GM21526 (cell line): Measurements from ENCODE around the gene OSTC.

Experiments
- ATAC-seq: cut with Tn5 transposase; IDR thresholded peaks from one replicate; pipeline ENCODE4 v1.9.1; 2021; ENCODE audit warnings: moderate library complexity; ENCODE audit not compliant: unreplicated experiment, low FRiP score

Gene OSTC

DNA sequence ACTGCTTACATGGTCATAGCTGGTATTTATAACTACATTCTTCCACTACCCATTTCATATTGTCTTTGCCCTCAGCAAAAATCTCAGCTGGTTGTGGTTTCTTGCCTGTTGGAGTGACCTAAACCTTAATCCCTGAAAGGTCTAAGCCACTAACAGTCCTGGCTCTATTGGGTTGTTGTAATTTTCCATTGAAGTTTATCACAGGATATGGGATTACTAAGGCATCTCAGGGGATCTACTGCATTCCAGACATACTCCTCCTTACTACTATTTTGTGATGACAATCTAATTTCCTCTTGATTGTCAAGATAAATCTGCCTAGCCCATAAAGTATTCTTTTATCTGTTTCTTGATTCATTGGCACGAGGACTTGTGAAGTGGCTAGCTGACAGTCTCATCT lies 6.2 kb upstream of the OSTC start:
- ATAC-seq, result no peak

DNA sequence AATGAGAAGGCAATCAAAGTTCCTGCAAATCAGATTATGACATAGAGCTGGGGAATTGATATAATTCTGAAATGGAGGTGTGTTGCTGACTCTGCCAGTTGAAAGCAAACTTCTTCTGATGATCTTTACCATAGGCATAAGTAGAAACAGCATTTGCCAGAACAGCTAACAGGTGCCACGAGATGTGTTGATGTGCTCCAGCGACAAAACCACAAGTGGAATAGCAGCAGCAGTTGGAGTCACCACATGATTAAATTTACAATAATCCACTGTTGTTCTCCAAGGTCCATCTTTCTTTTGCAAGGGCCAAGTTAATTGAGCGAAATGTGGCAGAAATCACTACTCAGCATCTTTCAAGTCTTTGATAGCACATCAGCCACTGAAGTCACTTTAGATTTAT lies 3.7 kb upstream of the OSTC start:
- ATAC-seq, result no peak

DNA sequence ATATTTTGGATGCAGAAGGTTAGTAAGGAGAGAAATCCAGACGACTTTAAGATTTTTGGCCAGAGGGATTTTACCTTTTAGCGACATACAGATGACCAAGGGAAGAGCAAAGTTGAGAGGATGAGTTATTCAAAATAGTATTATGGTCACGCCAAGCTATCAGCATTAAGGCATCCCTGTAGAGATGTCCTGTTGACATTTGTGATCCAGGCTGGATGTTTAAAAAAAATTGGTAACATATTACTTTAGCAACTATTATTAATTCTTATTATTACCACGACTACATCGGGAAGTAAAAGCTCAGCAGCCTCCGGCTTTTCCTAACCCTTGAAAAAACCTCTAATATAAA lies 562 bp upstream of the OSTC start:
- ATAC-seq, result peak; percentile 4

DNA sequence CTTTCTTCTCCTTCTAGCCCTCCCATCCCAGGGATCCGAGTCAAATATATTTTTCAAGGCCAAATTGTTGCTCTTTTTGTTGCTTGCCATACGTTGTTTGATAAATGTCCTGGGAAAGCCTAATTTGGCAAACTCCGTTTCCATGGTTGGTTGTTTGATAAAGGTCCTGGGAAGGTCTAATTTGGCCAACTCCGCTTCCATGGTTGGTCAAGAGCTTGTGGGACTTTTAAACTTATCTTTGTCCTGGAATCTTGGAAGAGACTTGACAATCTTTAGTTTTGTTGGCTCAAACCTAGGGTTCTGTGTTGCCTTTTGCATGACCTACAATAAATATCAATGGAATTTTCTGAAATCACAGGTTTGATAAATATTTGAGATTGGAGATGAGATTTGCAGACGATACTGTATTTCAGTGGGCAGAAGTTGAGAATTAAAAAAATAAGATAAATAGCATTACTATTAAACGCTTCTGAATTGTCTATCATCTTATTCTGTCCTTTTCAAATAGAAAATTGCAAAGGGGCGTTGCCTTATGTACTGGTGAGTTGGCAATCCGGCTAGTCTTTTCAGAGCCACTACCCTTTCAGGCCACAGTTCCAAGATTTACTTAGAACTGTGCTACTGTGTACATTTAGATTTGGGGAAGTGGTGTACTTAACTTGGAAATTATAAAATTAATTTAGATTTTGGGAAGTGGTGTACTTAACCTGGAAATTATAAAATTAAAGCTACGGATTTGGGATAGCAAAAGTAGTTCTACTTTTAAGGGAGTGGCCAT lies 804 bp downstream of the OSTC start:
- no peak for ATAC-seq

DNA sequence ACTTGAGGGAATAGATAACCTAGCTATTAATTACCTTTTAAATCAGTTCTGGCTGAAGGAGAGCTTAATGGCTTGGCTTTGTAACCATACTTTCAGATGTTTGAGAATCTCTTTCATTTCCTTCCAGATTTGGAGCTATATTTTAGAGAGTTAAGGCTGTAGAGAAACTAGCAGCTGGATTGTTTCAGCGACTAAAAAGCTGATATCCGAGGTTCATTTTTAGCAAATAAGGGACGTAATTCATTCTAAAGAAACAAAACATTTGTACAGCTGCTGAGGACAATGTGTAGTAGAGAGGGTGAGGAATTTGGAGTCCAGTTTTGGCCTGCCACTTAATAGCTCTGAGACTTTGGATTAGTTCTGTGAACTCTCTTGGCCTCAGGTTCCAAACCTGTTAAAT lies 12.2 kb downstream of the OSTC start:
- ATAC-seq, result no peak

DNA sequence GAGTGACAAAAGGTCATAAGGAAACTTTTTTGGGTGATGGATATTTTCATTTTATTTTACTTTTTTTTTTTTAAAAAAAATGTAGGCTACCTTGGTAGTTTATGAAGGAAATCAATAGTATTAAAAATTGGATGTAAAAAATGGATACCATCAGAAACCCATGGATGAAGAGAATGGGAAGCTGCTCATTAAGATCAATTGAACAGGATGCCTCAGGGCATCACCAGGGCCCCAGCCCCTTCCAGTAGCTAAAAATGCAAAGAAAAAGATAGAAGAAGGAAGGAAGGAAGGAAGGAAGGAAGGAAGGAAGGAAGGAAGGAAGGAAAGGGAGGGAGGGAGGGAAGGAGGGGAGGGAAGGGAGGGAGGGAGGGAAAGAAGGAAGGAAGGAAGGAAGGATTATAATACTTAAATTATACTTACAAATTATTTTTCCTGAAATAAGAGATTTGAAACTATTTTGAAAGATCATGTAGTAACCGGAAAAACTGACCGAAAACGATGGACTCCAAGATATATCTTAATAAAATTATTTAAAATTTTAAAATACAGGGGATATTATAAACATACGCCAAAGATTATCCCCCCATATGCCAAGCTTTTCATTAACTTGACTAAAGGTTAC lies 24.1 kb downstream of the OSTC start:
- ATAC-seq, result no peak

DNA sequence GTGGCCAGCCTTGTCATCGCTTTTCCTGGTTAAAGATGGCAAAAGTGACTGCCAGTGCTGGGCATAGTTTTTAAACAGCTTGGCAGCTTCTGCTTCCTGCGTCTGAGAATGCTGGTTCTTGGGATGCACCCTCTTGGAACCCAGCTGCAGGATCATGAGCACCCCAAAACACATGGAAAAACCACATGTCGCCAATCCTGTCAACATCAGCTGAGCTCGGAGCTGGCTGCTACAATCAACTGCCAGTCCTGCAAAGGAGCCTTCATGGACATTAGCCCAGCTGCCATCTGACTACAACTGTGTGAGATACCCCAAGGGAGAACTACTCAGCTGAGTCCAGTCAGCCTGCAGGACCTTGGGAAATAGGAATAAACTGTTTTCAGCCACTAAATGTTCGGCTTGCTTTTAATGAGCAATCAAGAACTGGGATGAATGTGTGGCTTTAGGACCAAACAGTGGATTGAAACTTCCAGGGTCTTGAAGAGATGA lies 31.0 kb downstream of the OSTC start:
- no peak for ATAC-seq

DNA sequence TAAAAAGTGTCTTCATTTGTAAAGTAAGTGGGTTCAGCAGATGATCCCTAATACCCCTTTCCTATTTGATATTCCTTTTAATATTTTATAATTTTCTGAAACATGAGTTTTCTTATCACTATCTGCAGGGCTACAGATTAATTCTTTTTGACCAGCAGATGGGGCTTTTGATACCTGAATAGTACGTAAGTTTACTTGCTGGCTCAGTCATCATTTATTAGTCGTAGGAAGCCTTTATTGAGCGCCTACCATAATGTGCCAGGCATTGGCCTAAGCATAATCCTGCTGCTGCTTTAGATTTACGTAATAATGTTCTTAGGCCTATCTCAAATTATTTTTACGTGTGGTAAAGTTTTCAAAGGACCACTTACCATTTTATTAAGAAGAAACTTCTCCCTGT lies 33.1 kb downstream of the OSTC start:
- ATAC-seq, result no peak

DNA sequence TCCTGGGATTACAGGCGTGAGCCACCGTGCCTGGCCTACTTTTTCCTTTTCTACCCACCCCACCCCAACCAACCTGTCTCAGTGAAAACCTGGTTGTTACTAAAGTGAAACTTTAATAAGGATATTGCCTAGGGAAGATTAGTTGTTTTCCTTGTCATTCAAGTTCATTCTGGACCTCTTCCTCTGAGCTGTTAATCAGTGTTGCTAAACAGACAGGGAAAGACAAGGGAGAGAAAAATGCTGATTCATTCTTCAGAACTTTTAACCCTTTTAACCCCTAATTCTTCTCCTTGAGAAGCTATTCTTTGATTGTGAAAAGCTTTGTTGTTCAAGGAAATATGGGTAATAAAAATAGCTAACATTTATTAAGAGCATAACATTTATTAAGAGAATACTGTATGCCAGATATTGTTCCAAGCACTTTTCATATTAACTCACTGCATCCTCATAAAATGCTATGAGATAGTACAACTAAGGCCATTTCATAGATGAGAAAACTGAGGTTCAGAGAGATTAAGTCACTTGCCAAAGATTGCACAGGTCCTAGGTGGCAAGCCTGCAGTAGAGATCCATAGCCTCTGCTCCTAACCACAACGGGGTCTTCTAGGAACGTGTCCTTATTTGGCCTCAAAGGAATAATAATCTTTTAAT lies 34.8 kb downstream of the OSTC start:
- no peak for ATAC-seq

DNA sequence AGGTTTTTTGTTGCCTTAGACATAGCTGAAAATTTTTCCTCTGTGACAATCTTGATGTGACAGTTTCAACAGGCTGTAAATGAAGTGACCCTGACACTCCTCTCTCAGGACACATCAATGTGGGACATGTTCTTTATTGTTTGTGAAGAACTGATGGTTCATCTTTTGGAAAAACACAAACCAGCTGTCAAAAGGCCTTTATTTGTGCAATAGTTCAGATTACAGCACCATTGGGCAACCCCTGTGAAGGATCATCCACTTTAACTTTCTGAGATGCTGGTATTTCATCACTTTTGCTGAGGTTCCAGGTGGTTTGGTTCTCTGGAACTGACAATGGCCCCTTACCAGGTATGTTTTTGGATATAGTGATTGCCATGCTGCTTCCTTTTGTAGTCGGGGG lies 40.3 kb downstream of the OSTC start:
- ATAC-seq, result no peak

DNA sequence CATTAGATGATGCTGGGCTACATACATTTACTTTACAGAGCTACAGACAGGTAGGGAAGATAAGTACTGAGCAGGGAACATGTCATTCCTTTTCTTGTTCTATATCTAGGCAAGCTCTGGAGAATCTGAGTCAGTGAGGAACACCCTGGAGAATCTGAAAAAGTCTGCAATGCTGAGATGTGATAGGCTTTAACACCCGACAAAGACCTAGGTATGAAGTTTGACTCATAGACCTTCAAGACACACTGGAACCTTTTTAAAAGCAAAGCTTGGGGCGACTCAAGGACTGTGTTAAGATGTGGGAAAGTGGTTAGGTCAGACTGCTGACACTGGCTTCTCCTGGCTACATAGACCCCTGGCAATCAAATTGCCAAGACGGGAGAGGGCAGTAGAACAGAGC lies 42.8 kb downstream of the OSTC start:
- ATAC-seq, result no peak

DNA sequence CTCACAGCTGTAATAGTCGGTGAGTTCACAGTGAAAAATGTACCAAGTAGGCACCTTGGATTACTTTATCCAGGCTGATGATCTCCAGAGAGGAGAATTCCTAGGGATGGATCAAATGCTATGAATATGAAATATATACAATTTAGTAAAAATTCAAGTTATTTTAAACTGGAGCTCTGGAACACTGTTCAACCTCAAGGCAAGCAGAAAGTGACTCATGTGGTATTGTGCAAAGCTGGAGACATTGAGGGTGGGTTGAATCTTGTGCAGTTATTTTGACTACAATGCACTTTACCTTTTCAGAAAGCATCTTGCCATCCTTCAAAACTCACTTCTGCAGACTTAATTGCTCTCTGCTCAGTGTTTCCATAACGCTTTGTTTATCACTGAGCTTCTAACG lies 43.4 kb downstream of the OSTC start:
- no peak for ATAC-seq

DNA sequence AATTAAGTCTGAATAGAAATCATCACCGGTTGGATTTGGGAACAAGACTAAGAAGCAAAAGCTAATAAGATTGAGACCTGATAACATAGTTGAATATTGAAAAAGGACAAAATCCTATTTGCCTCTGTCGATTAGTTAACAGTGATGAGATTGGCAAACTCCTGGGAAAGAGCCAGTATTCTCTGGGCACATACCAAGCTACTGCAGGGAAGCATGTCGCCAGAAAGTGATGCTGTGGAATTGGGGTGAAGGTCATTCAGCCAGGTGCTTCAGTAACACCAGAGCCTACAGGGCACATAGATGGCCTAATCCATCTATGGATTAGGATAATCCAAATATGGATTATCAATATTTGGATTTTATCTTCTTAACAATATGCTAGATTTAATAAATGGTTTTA lies 44.0 kb downstream of the OSTC start:
- no peak for ATAC-seq

DNA sequence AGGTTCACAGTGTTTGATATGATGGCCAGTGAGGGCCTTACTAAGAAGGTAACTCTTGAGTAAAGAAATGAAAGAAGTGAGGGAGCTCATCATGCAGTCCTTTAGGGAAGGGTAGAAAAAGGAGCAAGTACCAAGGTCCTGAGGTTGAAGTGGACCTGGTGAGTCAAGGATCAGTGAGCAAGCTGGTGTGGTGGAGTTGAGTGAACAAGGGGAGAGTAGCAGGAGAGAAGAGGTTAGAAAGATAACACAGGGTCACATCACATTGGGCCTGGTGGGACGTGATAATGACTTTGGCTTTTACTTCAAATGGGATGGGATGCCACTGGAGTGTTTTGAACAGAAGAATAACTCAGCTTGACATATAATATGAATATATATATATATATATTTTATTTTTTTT lies 44.7 kb downstream of the OSTC start:
- no peak for ATAC-seq

DNA sequence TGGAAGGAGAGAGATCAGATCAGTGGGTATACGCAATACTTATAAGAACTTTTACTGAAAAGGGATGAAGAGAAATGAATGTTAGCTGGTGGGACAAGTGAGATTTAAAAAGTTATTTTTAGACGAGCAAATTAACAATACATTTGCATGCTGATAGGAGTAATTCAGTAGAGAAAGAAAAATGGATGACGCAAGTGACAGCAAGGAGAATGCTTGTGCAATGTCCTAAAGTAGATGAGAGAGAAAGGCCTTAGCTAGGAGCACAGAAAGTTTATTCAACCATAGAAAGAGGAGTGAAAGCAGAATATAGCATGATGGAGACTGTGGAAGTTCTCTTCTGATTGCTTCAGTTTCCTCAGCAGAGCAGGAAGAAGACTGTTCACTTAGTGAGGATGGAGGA lies 45.8 kb downstream of the OSTC start:
- no peak for ATAC-seq

DNA sequence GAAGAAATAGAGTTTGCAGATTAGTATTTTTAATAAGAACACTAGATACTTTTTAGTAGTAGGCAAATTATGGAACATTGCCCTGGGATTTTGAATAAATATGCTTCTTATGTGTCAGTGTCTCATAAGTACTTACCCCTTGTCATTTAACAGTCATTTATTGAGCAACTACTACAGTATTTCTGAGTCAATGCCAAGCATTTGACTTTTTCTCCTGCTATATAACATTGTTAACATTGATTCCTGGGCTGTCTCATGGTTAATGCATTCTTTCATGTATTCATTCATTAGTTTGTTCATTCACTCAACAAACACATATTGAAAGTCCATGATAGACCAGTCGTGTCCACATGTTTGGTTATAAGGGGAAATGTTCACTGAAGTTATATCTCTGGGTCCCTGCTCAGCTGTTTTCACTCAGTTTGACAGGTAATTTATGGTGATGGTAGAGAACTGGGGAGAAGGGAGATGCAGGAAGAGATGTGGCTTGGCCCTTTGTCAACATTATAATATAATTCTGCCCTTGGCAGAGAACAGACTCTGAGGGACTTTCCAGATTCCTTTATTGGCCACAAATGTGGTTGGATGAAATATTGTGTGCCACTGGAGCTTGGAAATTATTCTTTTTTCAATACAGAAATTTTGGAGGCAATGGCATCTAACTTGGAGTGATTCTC lies 49.8 kb downstream of the OSTC start:
- ATAC-seq, result no peak

DNA sequence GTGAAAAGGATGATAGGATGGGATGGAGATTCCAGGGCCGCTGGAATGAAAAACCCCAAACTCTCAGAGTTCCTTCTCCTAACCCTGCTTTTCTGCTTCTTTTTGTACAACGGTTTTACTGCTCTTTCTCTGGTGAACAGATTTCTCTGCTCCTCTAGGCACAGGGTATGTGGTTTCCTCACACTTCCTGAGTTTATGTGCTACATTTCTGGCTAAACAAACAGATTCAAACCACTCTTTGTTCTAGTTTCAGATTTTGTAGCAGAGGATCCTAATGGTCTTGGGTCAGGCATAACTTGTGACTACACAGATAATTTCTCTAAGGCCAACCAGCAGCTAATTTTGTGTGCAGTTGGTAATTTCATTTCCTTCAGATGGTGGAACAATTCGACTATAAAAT lies 52.6 kb downstream of the OSTC start:
- no peak for ATAC-seq

DNA sequence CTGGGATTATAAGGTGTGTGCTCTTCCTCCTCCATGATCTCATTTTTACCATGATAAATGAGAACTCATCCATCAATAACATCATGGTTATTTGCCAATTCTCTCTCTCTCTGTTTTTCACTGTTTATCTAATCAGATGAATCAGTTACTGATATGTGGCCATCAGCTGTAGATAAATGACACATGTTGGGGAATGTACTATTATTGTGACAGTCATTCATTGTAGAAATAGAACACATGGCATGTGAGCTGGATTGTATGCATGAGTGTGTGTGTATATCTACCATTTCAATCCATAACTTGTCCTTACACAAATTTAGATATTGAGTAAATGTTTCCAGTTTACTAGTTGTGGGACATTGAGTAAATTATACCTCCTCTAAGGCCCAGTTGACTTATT lies 53.0 kb downstream of the OSTC start:
- no peak for ATAC-seq

DNA sequence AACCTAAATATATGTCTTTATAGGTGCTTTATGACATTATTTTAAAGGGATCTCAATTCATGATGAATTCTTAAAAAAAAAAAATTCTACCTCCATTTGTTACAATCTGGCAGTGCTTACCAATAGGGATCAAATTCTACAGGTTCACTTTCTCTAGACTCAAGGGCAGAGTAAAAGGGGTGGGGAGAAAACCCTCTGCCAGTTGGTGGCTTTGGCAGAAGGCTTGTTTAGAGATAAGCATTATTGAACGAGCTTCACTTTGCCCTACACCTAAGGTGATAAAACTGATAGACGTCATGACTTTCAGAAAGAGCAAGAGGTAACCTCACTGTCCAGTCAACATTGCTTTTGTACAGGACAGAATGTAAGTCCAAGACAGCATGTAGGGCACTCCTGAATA lies 53.6 kb downstream of the OSTC start:
- no peak for ATAC-seq

DNA sequence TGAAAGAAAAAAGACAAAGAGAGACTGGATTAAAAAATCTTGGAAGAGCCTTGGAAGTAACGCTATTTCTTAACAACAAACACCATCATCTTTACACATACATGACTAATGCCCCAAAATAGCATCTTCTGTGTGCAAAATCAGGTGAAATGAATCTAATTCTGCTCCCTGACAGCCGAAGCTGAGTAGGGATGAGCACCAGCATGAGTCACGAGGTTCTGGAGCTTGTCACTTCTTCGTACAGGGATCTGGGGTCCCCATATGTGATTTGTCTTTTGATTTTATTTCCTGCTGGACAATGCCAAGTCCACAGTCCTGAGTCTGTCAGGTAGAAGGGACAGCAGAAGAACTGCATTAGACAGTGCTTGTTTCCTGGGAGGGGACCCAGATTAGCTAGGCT lies 55.9 kb downstream of the OSTC start:
- no peak for ATAC-seq

DNA sequence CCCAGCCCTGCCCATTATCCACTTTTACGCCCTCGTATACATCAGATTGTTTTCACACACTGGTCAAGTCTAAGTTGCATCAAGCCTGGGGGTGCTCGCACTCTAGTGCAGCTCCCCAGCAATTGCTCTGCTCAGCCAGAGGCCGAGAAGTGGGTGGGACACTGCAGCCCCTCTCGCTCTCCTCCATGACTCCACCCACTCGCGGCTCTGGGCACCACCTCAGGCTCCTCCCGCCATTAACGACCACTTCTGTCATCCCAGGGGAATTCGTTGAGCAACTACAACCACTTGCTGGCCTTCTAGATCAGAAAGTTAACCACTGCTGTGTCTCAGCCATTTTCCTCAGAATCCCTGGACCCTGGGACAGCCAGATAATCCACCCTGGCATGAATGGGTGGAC lies 58.8 kb downstream of the OSTC start:
- no peak for ATAC-seq
